WTC11 (cell line): ENCODE measurements around the gene RNASEH1. TPM values are rescaled to one million over a fixed set of nuclear protein-coding genes. Genes with fewer than 3 reads are reported as not detected.
A peak's percentile ranks its signal among the peaks of the same experiment; 100 is the strongest.

Source experiments
- ATAC-seq: fragments of 200-7000 bp; cut with Tn5 transposase; 2 replicates; pipeline ENCODE4 v1.10.0; 2021; ENCODE audit warnings: mild to moderate bottlenecking, moderate library complexity
- CTCF ChIA-PET: fragments of 300-600 bp; sonication (Branson Sonifier 250); formaldehyde crosslinking; loops from one replicate; lab custom pipeline; 2021; ENCODE audit warnings: antibody characterized with exemption; lab: Charles Lee
- POLR2A ChIA-PET: fragments of 350-600 bp; sonication (Branson Sonifier 250); formaldehyde crosslinking; loops from one replicate; lab custom pipeline; 2021; ENCODE audit warnings: antibody characterized with exemption; lab: Charles Lee
- DNase-seq: peaks from one replicate; pipeline ENCODE4 v3.0.0; 2021; ENCODE audit warnings: low spot score
- H3K27ac Mint-ChIP-seq: 2 replicates; pipeline ENCODE4 v1.8.0; 2021; ENCODE audit warnings: mixed read lengths
- H3K27me3 Mint-ChIP-seq: 2 replicates; pipeline ENCODE4 v1.8.0; 2021; ENCODE audit warnings: low read depth, mild to moderate bottlenecking, moderate library complexity, mixed read lengths
- H3K36me3 Mint-ChIP-seq: 2 replicates; pipeline ENCODE4 v1.8.0; 2021; ENCODE audit warnings: mixed read lengths
- H3K4me1 Mint-ChIP-seq: 2 replicates; pipeline ENCODE4 v1.8.0; 2022; ENCODE audit warnings: mixed read lengths
- H3K4me3 Mint-ChIP-seq: 2 replicates; pipeline ENCODE4 v1.8.0; 2021; ENCODE audit warnings: mild to moderate bottlenecking, moderate library complexity, mixed read lengths
- H3K9me3 Mint-ChIP-seq: 2 replicates; pipeline ENCODE4 v1.8.0; 2021; ENCODE audit warnings: mixed read lengths
- ATF3 ChIP-seq: sonication (generic); formaldehyde crosslinking; conservative IDR thresholded peaks from 2 replicates; pipeline ENCODE4 v1.8.1; 2022; ENCODE audit warnings: mild to moderate bottlenecking, missing genetic modification reagents
- EMX1 ChIP-seq: fragments of 250-450 bp; sonication (Bioruptor Pico); IDR thresholded peaks from 2 replicates; pipeline ENCODE4 v1.8.0; 2021; ENCODE audit warnings: mild to moderate bottlenecking
- ESRRA ChIP-seq: sonication (generic); formaldehyde crosslinking; IDR thresholded peaks from 2 replicates; pipeline ENCODE4 v1.8.1; 2022; ENCODE audit warnings: mild to moderate bottlenecking, missing genetic modification reagents, borderline replicate concordance
- FOXJ3 ChIP-seq: sonication (generic); formaldehyde crosslinking; IDR thresholded peaks from 2 replicates; pipeline ENCODE4 v1.9.0; 2021; ENCODE audit warnings: missing genetic modification reagents, mild to moderate bottlenecking, borderline replicate concordance
- KAT7 ChIP-seq: sonication (generic); formaldehyde crosslinking; IDR thresholded peaks from 2 replicates; pipeline ENCODE4 v1.8.1; 2023; ENCODE audit warnings: missing genetic modification reagents, mild to moderate bottlenecking, borderline replicate concordance
- MAX ChIP-seq: sonication (generic); formaldehyde crosslinking; IDR thresholded peaks from 2 replicates; pipeline ENCODE4 v1.8.0; 2022; ENCODE audit warnings: mild to moderate bottlenecking, missing genetic modification reagents
- MLX ChIP-seq: sonication (generic); formaldehyde crosslinking; IDR thresholded peaks from 2 replicates; pipeline ENCODE4 v1.8.1; 2023; ENCODE audit warnings: mild to moderate bottlenecking, missing genetic modification reagents, moderate library complexity
- NR3C1 ChIP-seq: sonication (generic); formaldehyde crosslinking; conservative IDR thresholded peaks from 2 replicates; pipeline ENCODE4 v1.8.1; 2023; ENCODE audit warnings: low read depth, mild to moderate bottlenecking, missing genetic modification reagents
- SP1 ChIP-seq: sonication (generic); formaldehyde crosslinking; conservative IDR thresholded peaks from 2 replicates; pipeline ENCODE4 v1.8.1; 2022; ENCODE audit warnings: missing genetic modification reagents
- TEAD4 ChIP-seq: sonication (generic); formaldehyde crosslinking; IDR thresholded peaks from 2 replicates; pipeline ENCODE4 v1.8.0; 2022; ENCODE audit warnings: mild to moderate bottlenecking, missing genetic modification reagents
- USF1 ChIP-seq: sonication (generic); formaldehyde crosslinking; IDR thresholded peaks from 2 replicates; pipeline ENCODE4 v1.8.0; 2022; ENCODE audit warnings: mild to moderate bottlenecking, missing genetic modification reagents
- ZBTB21 ChIP-seq: sonication (generic); formaldehyde crosslinking; IDR thresholded peaks from 2 replicates; pipeline ENCODE4 v1.8.1; 2023; ENCODE audit warnings: mild to moderate bottlenecking, missing genetic modification reagents, borderline replicate concordance
- ZBTB43 ChIP-seq: sonication (generic); formaldehyde crosslinking; IDR thresholded peaks from 2 replicates; pipeline ENCODE4 v1.8.1; 2023; ENCODE audit warnings: mild to moderate bottlenecking, missing genetic modification reagents
- ZMAT4 ChIP-seq: fragments of 250-450 bp; sonication (Bioruptor Pico); IDR thresholded peaks from 2 replicates; pipeline ENCODE4 v1.9.0; 2021; ENCODE audit warnings: mild to moderate bottlenecking
- ZNF121 ChIP-seq: sonication (generic); formaldehyde crosslinking; IDR thresholded peaks from 2 replicates; pipeline ENCODE4 v1.8.0; 2023; ENCODE audit warnings: missing genetic modification reagents
- ZNF219 ChIP-seq: sonication (generic); formaldehyde crosslinking; IDR thresholded peaks from 2 replicates; pipeline ENCODE4 v1.8.0; 2023; ENCODE audit warnings: missing genetic modification reagents, mild to moderate bottlenecking, borderline replicate concordance
- ZNF232 ChIP-seq: sonication (generic); formaldehyde crosslinking; IDR thresholded peaks from 2 replicates; pipeline ENCODE4 v1.8.0; 2022; ENCODE audit warnings: mild to moderate bottlenecking, missing genetic modification reagents
- ZNF263 ChIP-seq: sonication (generic); formaldehyde crosslinking; IDR thresholded peaks from 2 replicates; pipeline ENCODE4 v1.8.1; 2022; ENCODE audit warnings: low read depth, mild to moderate bottlenecking, moderate library complexity, missing genetic modification reagents
- ZNF416 ChIP-seq: fragments of 250-450 bp; sonication (Bioruptor Pico); IDR thresholded peaks from 2 replicates; pipeline ENCODE4 v1.9.0; 2021; ENCODE audit warnings: mild to moderate bottlenecking, inconsistent platforms
- ZNF423 ChIP-seq: fragments of 250-450 bp; sonication (Bioruptor Pico); IDR thresholded peaks from 2 replicates; pipeline ENCODE4 v2.1.2; 2022; ENCODE audit warnings: mild to moderate bottlenecking, moderate library complexity
- ZNF532 ChIP-seq: fragments of 250-450 bp; sonication (Bioruptor Pico); IDR thresholded peaks from 2 replicates; pipeline ENCODE4 v1.9.0; 2021; ENCODE audit warnings: mild to moderate bottlenecking, borderline replicate concordance
- ZSCAN18 ChIP-seq: fragments of 250-450 bp; sonication (Bioruptor Pico); IDR thresholded peaks from 2 replicates; pipeline ENCODE4 v2.1.2; 2022; ENCODE audit warnings: mild to moderate bottlenecking, moderate library complexity
- total RNA-seq: library from RNA; stranded (reverse); gene quantifications from 3 replicates; pipeline ENCODE4 v1.2.3, GENCODE V29; 2021

The RNASEH1 gene
- total RNA-seq, 1 experiment from 2014 or later, result 44.4 TPM

- TF ChIP-seq ZSCAN18 (CRISPR knock-in tag) (no peak), TEAD4 (no peak), KAT7 (CRISPR knock-in tag) (no peak)
These were observed 37.3 kb upstream of the RNASEH1 start (continued) for GRCh38 chr2:3595404-3595803.

- DNase-seq (peak; percentile 66), ATAC-seq (peak; percentile 87)
- TF ChIP-seq MAX (0 out of 2 replicates have a peak, but pooled peaks have one; percentile 31), ATF3 (CRISPR knock-in tag) (no peak)
- no peak within 1 kb of the TSS; the same call in 1 of the 2 replicates for H3K27ac Mint-ChIP-seq
- CTCF ChIA-PET, result interaction anchor here (0.7 to 1.6 kb wide), 5 partner anchors 11 to 125 kb away, joined by 3 to 5 read pairs (median 3); no protein-coding TSS in a partner anchor
- H3K4me1 Mint-ChIP-seq, result peaks cover 4% of the 10 kb centered on the region; the same call in 1 of the 2 replicates
- H3K4me3 Mint-ChIP-seq, result peak within 1 kb of the TSS; percentile 31
- H3K9me3 Mint-ChIP-seq, result peaks cover 9% of the 10 kb centered on the region
- no peaks in the 10 kb centered on the region; the same call in 1 of the 2 replicates for H3K27me3 Mint-ChIP-seq
- POLR2A ChIA-PET, result no interaction called here
- peaks cover 20% of the 10 kb centered on the region for H3K36me3 Mint-ChIP-seq
These were observed 36.6 kb upstream of the RNASEH1 start, which contains the start of gene COLEC11 for GRCh38 chr2:3594493-3595281. COLEC11 (plus strand) TSS chr2:3595112; CDS start chr2:3604341, 9,229 bp downstream.

- Mint-ChIP-seq H3K9me3 (peaks cover 11% of the 10 kb centered on the region), H3K4me3 (no peak overlapping the region), H3K36me3 (peaks cover 28% of the 10 kb centered on the region), H3K27me3 (no peaks in the 10 kb centered on the region; the same call in 1 of the 2 replicates), H3K4me1 (no peaks in the 10 kb centered on the region), H3K27ac (no peak overlapping the region)
- ChIA-PET POLR2A (no interaction called here), CTCF (no interaction called here)
- no peak for DNase-seq
- ATAC-seq, result no peak
- TF ChIP-seq ZNF423 (CRISPR knock-in tag) (no peak), SP1 (CRISPR knock-in tag) (no peak), ZNF219 (no peak), FOXJ3 (no peak), ZNF532 (CRISPR knock-in tag) (no peak), ZNF121 (CRISPR knock-in tag) (no peak), ZMAT4 (CRISPR knock-in tag) (no peak), ESRRA (no peak), USF1 (CRISPR knock-in tag) (no peak), ZBTB21 (CRISPR knock-in tag) (no peak), ZNF416 (CRISPR knock-in tag) (no peak), NR3C1 (CRISPR knock-in tag) (no peak), ZBTB43 (CRISPR knock-in tag) (no peak), ZNF263 (CRISPR knock-in tag) (no peak), EMX1 (no peak), ZNF232 (no peak), MLX (CRISPR knock-in tag) (no peak), TEAD4 (no peak)
These were observed 31.0 kb upstream of the RNASEH1 start for GRCh38 chr2:3589086-3589485.
